CD4-positive, CD25-positive, alpha-beta regulatory T cell (primary cell): ENCODE data around the gene DNAJC4. TPM values are rescaled to one million over a fixed set of nuclear protein-coding genes. Genes with fewer than 3 reads are reported as not detected.

ENCODE experiments used
- ATAC-seq, 2 donors: fragments of 150-1000 bp; cut with Tn5 transposase; one replicate each; pipeline ENCODE4 v1.10.0; 2021; ENCODE audit warnings: low read depth in 2 of 2, moderate number of reproducible peaks in 2 of 2, moderate library complexity in 1 of 2
- DNase-seq, 3 donors: peaks; one replicate each; pipeline versions ENCODE4 v3.0.0 to v3.0.0-alpha.2; 2012 to 2022; ENCODE audit warnings: mixed read lengths in 1 of 3
- H3K27ac ChIP-seq: one replicate; pipeline ENCODE4 v1.7.0; 2013; ENCODE audit warnings: mild to moderate bottlenecking, low read length; ENCODE audit not compliant: insufficient read depth, poor library complexity, severe bottlenecking
- H3K27me3 ChIP-seq: one replicate; pipeline ENCODE4 v1.7.0; 2013; ENCODE audit warnings: low read length; ENCODE audit not compliant: control insufficient read depth, insufficient read depth
- H3K36me3 ChIP-seq: one replicate; pipeline ENCODE4 v1.7.0; 2013; ENCODE audit warnings: mild to moderate bottlenecking, low read length, moderate library complexity; ENCODE audit not compliant: control insufficient read depth, insufficient read depth
- H3K4me1 ChIP-seq: 2 replicates; pipeline ENCODE4 v1.7.0; 2013; ENCODE audit warnings: mild to moderate bottlenecking, low read length; ENCODE audit not compliant: insufficient read depth, control insufficient read depth, poor library complexity, severe bottlenecking
- H3K4me3 ChIP-seq: one replicate; pipeline ENCODE4 v1.7.0; 2013; ENCODE audit warnings: low read depth, mild to moderate bottlenecking, low read length, moderate library complexity
- H3K9me3 ChIP-seq, 2 experiments: 1 replicate in 1 of 2; 2 replicates in 1 of 2; pipeline ENCODE4 v1.7.0; 2013; ENCODE audit warnings: low read length in 2 of 2, mild to moderate bottlenecking in 1 of 2, moderate library complexity in 1 of 2; ENCODE audit not compliant: control insufficient read depth in 2 of 2
- H3K27ac Mint-ChIP-seq, 3 donors: one replicate each; pipeline ENCODE4 v1.8.0; 2020 to 2022; ENCODE audit warnings: mild to moderate bottlenecking in 3 of 3, mixed read lengths in 3 of 3, moderate library complexity in 2 of 3
- H3K27me3 Mint-ChIP-seq: one replicate; pipeline ENCODE4 v1.8.0; 2022; ENCODE audit warnings: mild to moderate bottlenecking, mixed read lengths
- H3K36me3 Mint-ChIP-seq: one replicate; pipeline ENCODE4 v1.8.0; 2020; ENCODE audit warnings: mixed read lengths
- H3K4me1 Mint-ChIP-seq, 4 donors: one replicate each; pipeline ENCODE4 v1.8.0; 2020 to 2022; ENCODE audit warnings: mixed read lengths in 4 of 4, mild to moderate bottlenecking in 1 of 4
- H3K4me3 Mint-ChIP-seq, 4 donors: one replicate each; pipeline ENCODE4 v1.8.0; 2020 to 2022; ENCODE audit warnings: mild to moderate bottlenecking in 4 of 4, mixed read lengths in 4 of 4, moderate library complexity in 3 of 4
- H3K9me3 Mint-ChIP-seq, 7 donors: one replicate each; pipeline ENCODE4 v1.8.0; 2020 to 2022; ENCODE audit warnings: mixed read lengths in 7 of 7, mild to moderate bottlenecking in 3 of 7, moderate library complexity in 2 of 7
- polyA plus RNA-seq, 4 donors: library from polyadenylated mRNA; unstranded; fragments of 300-500 nt; fragmentation: Illumina TruSeq; gene quantifications; one replicate each; pipeline ENCODE4 v1.2.3, GENCODE V29; 2021
- total RNA-seq: library from RNA; stranded (reverse); gene quantifications from one replicate; pipeline ENCODE4 v1.2.3, GENCODE V29; 2022

DNAJC4 gene
- total and polyA plus RNA-seq, 5 donors from 2014 or later, result 18.1 to 41.9 (median 22.0) TPM

GRCh38 chr11:64186492-64187165 is 43.7 kb upstream of the DNAJC4 start:
- H3K27ac Mint-ChIP-seq, result peak overlapping the region in 1 of 3 donors; percentile 89
- Histone ChIP-seq H3K9me3 (no peaks in the 10 kb centered on the region), H3K36me3 (peaks cover 6% of the 10 kb centered on the region), H3K27me3 (no peaks in the 10 kb centered on the region), H3K4me1 (peaks cover 31% of the 10 kb centered on the region), H3K4me3 (no peak overlapping the region), H3K27ac (no peak overlapping the region)
- H3K4me1 Mint-ChIP-seq, result peaks cover 0 to 50% (median 15%) of the 10 kb centered on the region in 4 donors
- H3K9me3 Mint-ChIP-seq, result no peaks in the 10 kb centered on the region
- no peaks in the 10 kb centered on the region for H3K36me3 Mint-ChIP-seq
- DNase-seq, result peak in 2 of 3 donors; percentile 35 to 79
- H3K27me3 Mint-ChIP-seq, result no peaks in the 10 kb centered on the region
- no peak overlapping the region for H3K4me3 Mint-ChIP-seq
- no peak for ATAC-seq

- peak overlapping the region in 1 of 3 donors; percentile 75 for H3K27ac Mint-ChIP-seq
- Histone ChIP-seq H3K27me3 (no peaks in the 10 kb centered on the region), H3K27ac (no peak overlapping the region), H3K4me3 (no peak overlapping the region), H3K36me3 (peaks cover 56% of the 10 kb centered on the region), H3K4me1 (peaks cover 18% of the 10 kb centered on the region), H3K9me3 (no peaks in the 10 kb centered on the region)
- no peaks in the 10 kb centered on the region for H3K9me3 Mint-ChIP-seq
- no peaks in the 10 kb centered on the region for H3K27me3 Mint-ChIP-seq
- H3K4me1 Mint-ChIP-seq, result peaks cover 0 to 35% (median 13%) of the 10 kb centered on the region in 4 donors
- peak overlapping the region in 1 of 4 donors; percentile 38 for H3K4me3 Mint-ChIP-seq
- peaks cover 28% of the 10 kb centered on the region for H3K36me3 Mint-ChIP-seq
- ATAC-seq (no peak), DNase-seq (no peak)
Observed at GRCh38 chr11:64192434-64192833, 37.9 kb upstream of the DNAJC4 start.

- Mint-ChIP-seq H3K9me3 (no peaks in the 10 kb centered on the region), H3K27ac (peak overlapping the region in 2 of 3 donors; percentile 36 to 44), H3K4me3 (no peak overlapping the region), H3K36me3 (peaks cover 41% of the 10 kb centered on the region), H3K4me1 (peaks cover 0 to 11% (median 8%) of the 10 kb centered on the region in 4 donors), H3K27me3 (no peaks in the 10 kb centered on the region)
- Histone ChIP-seq H3K4me1 (no peaks in the 10 kb centered on the region), H3K4me3 (no peak overlapping the region), H3K27me3 (no peaks in the 10 kb centered on the region), H3K27ac (no peak overlapping the region), H3K9me3 (no peaks in the 10 kb centered on the region), H3K36me3 (peaks cover 83% of the 10 kb centered on the region)
- DNase-seq, result no peak
- ATAC-seq, result no peak
Observed at GRCh38 chr11:64196626-64197025, 33.7 kb upstream of the DNAJC4 start.

- Mint-ChIP-seq H3K27me3 (no peaks in the 10 kb centered on the region), H3K36me3 (peaks cover 54% of the 10 kb centered on the region), H3K4me3 (no peak overlapping the region), H3K27ac (no peak overlapping the region), H3K9me3 (no peaks in the 10 kb centered on the region), H3K4me1 (peaks cover 0 to 10% (median 7%) of the 10 kb centered on the region in 4 donors)
- no peak for DNase-seq
- H3K4me1 ChIP-seq, result no peaks in the 10 kb centered on the region
- H3K27me3 ChIP-seq, result no peaks in the 10 kb centered on the region
- H3K4me3 ChIP-seq, result no peak overlapping the region
- no peaks in the 10 kb centered on the region for H3K9me3 ChIP-seq
- no peak for ATAC-seq
- H3K36me3 ChIP-seq, result peaks cover 89% of the 10 kb centered on the region
- no peak overlapping the region for H3K27ac ChIP-seq
Observed at GRCh38 chr11:64198511-64198910, 31.8 kb upstream of the DNAJC4 start.

GRCh38 chr11:64201543-64201942 is 28.8 kb upstream of the DNAJC4 start:
- peaks cover 42% of the 10 kb centered on the region for H3K36me3 Mint-ChIP-seq
- no peaks in the 10 kb centered on the region for H3K9me3 ChIP-seq

GRCh38 chr11:64202992-64203391 is 27.4 kb upstream of the DNAJC4 start:
- H3K36me3 Mint-ChIP-seq, result peaks cover 31% of the 10 kb centered on the region
- peaks cover 6 to 39% (median 18%) of the 10 kb centered on the region in 4 donors for H3K4me1 Mint-ChIP-seq
- Histone ChIP-seq H3K36me3 (peaks cover 52% of the 10 kb centered on the region), H3K4me1 (peaks cover 30% of the 10 kb centered on the region), H3K4me3 (no peak overlapping the region), H3K27me3 (no peaks in the 10 kb centered on the region), H3K27ac (no peak overlapping the region), H3K9me3 (no peaks in the 10 kb centered on the region)
- H3K27me3 Mint-ChIP-seq, result no peaks in the 10 kb centered on the region
- no peak for DNase-seq
- peak overlapping the region in 1 of 3 donors; percentile 83 for H3K27ac Mint-ChIP-seq
- no peak overlapping the region for H3K4me3 Mint-ChIP-seq
- ATAC-seq, result no peak
- no peaks in the 10 kb centered on the region for H3K9me3 Mint-ChIP-seq

More at GRCh38 chr11:64201543-64201942, 28.8 kb upstream of the DNAJC4 start:
- Mint-ChIP-seq H3K4me1 (peaks cover 6 to 31% (median 16%) of the 10 kb centered on the region in 4 donors), H3K9me3 (no peaks in the 10 kb centered on the region), H3K27me3 (no peaks in the 10 kb centered on the region), H3K27ac (peak overlapping the region in 1 of 3 donors; percentile 67), H3K4me3 (peak overlapping the region in 1 of 4 donors; percentile 41)
- no peak overlapping the region for H3K27ac ChIP-seq
- peaks cover 19% of the 10 kb centered on the region for H3K4me1 ChIP-seq
- peaks cover 66% of the 10 kb centered on the region for H3K36me3 ChIP-seq
- DNase-seq (no peak), ATAC-seq (no peak)
- no peaks in the 10 kb centered on the region for H3K27me3 ChIP-seq
- H3K4me3 ChIP-seq, result no peak overlapping the region

- H3K4me1 Mint-ChIP-seq, result peaks cover 6 to 41% (median 19%) of the 10 kb centered on the region in 4 donors
- DNase-seq (no peak), ATAC-seq (no peak)
- peaks cover 31% of the 10 kb centered on the region for H3K36me3 Mint-ChIP-seq
- H3K4me3 Mint-ChIP-seq, result peak overlapping the region in 1 of 4 donors; percentile 3
- peak overlapping the region in 2 of 3 donors; percentile 78 to 83 for H3K27ac Mint-ChIP-seq
- peaks cover 47% of the 10 kb centered on the region for H3K36me3 ChIP-seq
- no peak overlapping the region for H3K4me3 ChIP-seq
- no peaks in the 10 kb centered on the region for H3K9me3 ChIP-seq
- no peaks in the 10 kb centered on the region for H3K27me3 Mint-ChIP-seq
- H3K27ac ChIP-seq, result no peak overlapping the region
- H3K9me3 Mint-ChIP-seq, result no peaks in the 10 kb centered on the region
- H3K27me3 ChIP-seq, result no peaks in the 10 kb centered on the region
- H3K4me1 ChIP-seq, result peaks cover 35% of the 10 kb centered on the region
Observed at GRCh38 chr11:64203421-64204079, 26.8 kb upstream of the DNAJC4 start.
